Measurements from ENCODE around the gene GABBR2. TPM values are rescaled to one million over a fixed set of nuclear protein-coding genes. Genes with fewer than 3 reads are reported as not detected.

Gene GABBR2
- total and polyA plus RNA-seq, 2 of the 8 experiments (the other 6 are each of a cell fraction or from before 2014, with no cell fraction given): 0.50 to 1.2 TPM

DNA sequence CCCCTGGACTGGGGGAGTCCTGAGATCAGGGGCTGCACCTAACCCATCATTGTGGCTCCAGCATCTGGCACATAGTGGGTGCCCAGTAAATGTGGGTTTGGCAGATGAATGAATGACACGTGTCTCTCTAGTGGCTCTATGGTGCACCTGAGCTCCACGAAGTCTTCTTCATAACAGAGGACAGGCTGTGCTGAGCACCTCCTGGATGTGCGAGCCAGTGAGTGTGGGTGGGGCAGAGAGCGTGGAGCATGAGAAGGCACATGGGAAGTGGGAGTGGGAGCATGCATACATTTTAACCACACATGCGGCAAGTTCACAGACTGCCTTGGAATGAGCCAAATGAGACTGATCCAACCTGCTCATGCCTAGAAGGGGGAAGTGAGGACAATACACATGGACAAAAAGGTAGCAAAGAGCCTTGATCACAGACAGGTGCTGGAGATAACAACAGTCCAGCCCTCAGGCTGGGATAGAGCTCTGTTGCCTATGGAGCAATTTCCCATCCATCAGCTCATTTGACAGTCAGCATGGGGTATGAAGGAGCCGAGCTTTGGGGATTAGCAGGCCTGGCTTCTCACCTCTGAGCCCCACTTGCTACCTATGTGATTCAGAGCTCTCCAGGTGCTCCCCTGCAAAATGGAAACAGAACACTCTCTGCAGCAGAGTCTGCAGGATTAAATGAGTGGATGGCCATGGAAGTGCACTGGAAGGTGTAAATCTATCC, 377.0 kb downstream of the GABBR2 start:
- Histone ChIP-seq H4K8ac (ENCODE audit: extremely low read depth, insufficient read depth, low read length) (no peak overlapping the region), H4K20me1 (replicated peaks in 1 of 2; ENCODE audit: control insufficient read depth in 1 of 2, insufficient read depth in 2 of 2, low read length in 2 of 2) (no peaks in the 10 kb centered on the region), H3K9me3 (ENCODE audit: insufficient read depth in 2 of 2, low read depth in 1 of 2, low read length in 1 of 2) (no peaks in the 10 kb centered on the region), H2BK5ac (ENCODE audit: low read depth, low read length) (no peak overlapping the region), H3K36me3 (ENCODE audit: control insufficient read depth in 2 of 4, insufficient read depth in 4 of 4, low read length in 3 of 4) (no peaks in the 10 kb centered on the region), H2BK15ac (ENCODE audit: low read length) (no peak overlapping the region), H2AK5ac (ENCODE audit: low read depth, low read length) (no peak overlapping the region), H2BK12ac (ENCODE audit: low read depth, low read length) (no peak overlapping the region), H3K79me2 (ENCODE audit: control insufficient read depth in 1 of 2, insufficient read depth in 2 of 2, low read length in 2 of 2) (no peaks in the 10 kb centered on the region), H3K4me2 (ENCODE audit: insufficient read depth in 1 of 2, low read depth in 2 of 2, low read length in 2 of 2) (no peak overlapping the region), H3K4me1 (replicated peaks in 1 of 4; ENCODE audit: control insufficient read depth in 3 of 4, insufficient read depth in 4 of 4, low read length in 3 of 4) (no peaks in the 10 kb centered on the region), H3K27ac (ENCODE audit: low read depth, low read length) (no peak overlapping the region), H3K23ac (ENCODE audit: insufficient read length) (no peak overlapping the region), H4K91ac (replicated peaks; ENCODE audit: insufficient read length, low read length) (no peak overlapping the region), H3K79me1 (ENCODE audit: low read depth, low read length) (no peaks in the 10 kb centered on the region; the same call in 1 of the 2 replicates), H2BK120ac (replicated peaks; ENCODE audit: low read depth, low read length) (no peak overlapping the region), H2BK20ac (ENCODE audit: low read length) (no peak overlapping the region), H3K14ac (ENCODE audit: insufficient read length) (no peak overlapping the region), H3K4ac (replicated peaks; ENCODE audit: insufficient read length, low read depth, low read length) (no peak overlapping the region), H3K27me3 (replicated peaks in 1 of 4; ENCODE audit: control insufficient read depth in 3 of 4, extremely low read depth in 1 of 4, insufficient read depth in 3 of 4, low read length in 3 of 4) (no peaks in the 10 kb centered on the region; a peak in 1 of 7 replicates), H3K4me3 (ENCODE audit: extremely low read depth in 1 of 4, insufficient read depth in 2 of 4, low read depth in 3 of 4, low read length in 4 of 4) (no peak overlapping the region), H3K23me2 (ENCODE audit: low read depth, low read length) (no peaks in the 10 kb centered on the region), H2AFZ (ENCODE audit: low read length) (no peak overlapping the region), H3K56ac (replicated peaks; ENCODE audit: insufficient read length, low read depth, low read length) (no peak overlapping the region), H3K9ac (replicated peaks in 1 of 4; ENCODE audit: extremely low read depth in 1 of 4, low read depth in 3 of 4, low read length in 3 of 4) (no peak overlapping the region), H3K18ac (ENCODE audit: extremely low read depth, low read length) (no peak overlapping the region), H4K5ac (ENCODE audit: insufficient read length, low read depth, low read length) (no peak overlapping the region)
- ChIA-PET CTCF (ENCODE audit: partially characterized antibody) (interaction anchor here (0.9 to 1.4 kb wide), 5 partner anchors 16 to 443 kb away, joined by 3 to 6 read pairs (median 3); no protein-coding TSS in a partner anchor), POLR2A (ENCODE audit: partially characterized antibody) (no interaction called here)
- FAIRE-seq (no peak), DNase-seq (ENCODE audit: low read depth in 1 of 2, low spot score in 2 of 2) (no peak)
- 82% methylated on average over 6 of the region's 6 CpGs; no CpG with 5 or more reads in 1 of the 2 experiments for whole genome bisulfite sequencing, 2 experiments (ENCODE audit: extremely low coverage in 1 of 2, insufficient coverage in 1 of 2, insufficient read length in 1 of 2, insufficient replicate concordance in 2 of 2, low coverage in 1 of 2, low lambda C conversion rate in 2 of 2, missing lambda C conversion rate in 1 of 2)
- no peak for TF ChIP-seq GABPA (IDR thresholded peaks at IDR 0.05; ENCODE audit: borderline replicate concordance, insufficient read depth, low read length)
- no peak for TF ChIP-seq BCL11A (IDR thresholded peaks at IDR 0.05; ENCODE audit: low read depth in 2 of 2, low read length in 2 of 2)
- no peak for TF ChIP-seq SP4 (IDR thresholded peaks at IDR 0.05; ENCODE audit: low read length)

Measured in H1 (cell line).